IMR-90 (cell line): Measurements from ENCODE around the gene AAK1. TPM values are rescaled to one million over a fixed set of nuclear protein-coding genes. Genes with fewer than 3 reads are reported as not detected.

Experiments used
- ATAC-seq: fragments of 200-7000 bp; cut with Tn5 transposase; 2 replicates; pipeline ENCODE4 v1.9.1; 2020; ENCODE audit warnings: low read depth, mild to moderate bottlenecking, moderate library complexity
- BruUV-seq: library from RNA; stranded (reverse); fragments of 400-500 nt; replicated peaks from 2 replicates; lab custom pipeline; 2021; lab: Mats Ljungman, UMichigan
- CTCF ChIA-PET: fragments of 300-600 bp; formaldehyde crosslinking; extraction: SDS; loops from one replicate; lab custom pipeline; 2021; ENCODE audit warnings: antibody characterized with exemption; lab: Yijun Ruan, JAX
- POLR2A ChIA-PET: fragments of 300-600 bp; sonication (Branson Sonifier 250); formaldehyde crosslinking; loops from one replicate; lab custom pipeline; 2022; ENCODE audit warnings: antibody characterized with exemption; ENCODE audit not compliant: unreplicated experiment; lab: Charles Lee
- DNase-seq: peaks from one replicate; pipeline ENCODE4 v3.0.0; 2013
- H2AFZ ChIP-seq: replicated peaks from 2 replicates; pipeline ENCODE3; 2013; ENCODE audit warnings: low read length, mild to moderate bottlenecking; ENCODE audit not compliant: poor library complexity
- H2AK5ac ChIP-seq: 2 replicates; pipeline ENCODE4 v1.6.1; 2013; ENCODE audit warnings: low read depth, low read length, inconsistent platforms
- H2AK9ac ChIP-seq: replicated peaks from 2 replicates; pipeline ENCODE3; 2013; ENCODE audit warnings: mild to moderate bottlenecking, low read depth, low read length, moderate library complexity; ENCODE audit not compliant: poor library complexity
- H2BK120ac ChIP-seq: 2 replicates; pipeline ENCODE4 v1.6.1; 2013; ENCODE audit warnings: low read depth, low read length, inconsistent platforms
- H2BK15ac ChIP-seq: 3 replicates; pipeline ENCODE4 v1.6.1; 2013; ENCODE audit warnings: low read depth, low read length, inconsistent platforms
- H2BK20ac ChIP-seq: 2 replicates; pipeline ENCODE4 v1.6.1; 2013; ENCODE audit warnings: low read depth, mild to moderate bottlenecking, inconsistent platforms, low read length, moderate library complexity
- H2BK5ac ChIP-seq: 2 replicates; pipeline ENCODE4 v1.6.1; 2013; ENCODE audit warnings: mild to moderate bottlenecking, low read depth, low read length, inconsistent platforms; ENCODE audit not compliant: poor library complexity, severe bottlenecking
- H3K14ac ChIP-seq: replicated peaks from 2 replicates; pipeline ENCODE4 v1.6.1; 2013; ENCODE audit warnings: low read depth, low read length, inconsistent platforms
- H3K18ac ChIP-seq: 2 replicates; pipeline ENCODE4 v1.6.1; 2013; ENCODE audit warnings: low read depth, low read length, control low read depth
- H3K23ac ChIP-seq: 2 replicates; pipeline ENCODE4 v1.6.1; 2013; ENCODE audit warnings: low read depth, low read length, inconsistent platforms
- H3K27ac ChIP-seq: 2 replicates; pipeline ENCODE4 v1.5.1; 2013; ENCODE audit warnings: mild to moderate bottlenecking, control low read depth, low read length; ENCODE audit not compliant: insufficient read depth
- H3K27me3 ChIP-seq: 2 replicates; pipeline ENCODE4 v1.6.1; 2013; ENCODE audit warnings: low read length; ENCODE audit not compliant: control insufficient read depth, insufficient read depth
- H3K36me3 ChIP-seq: 2 replicates; pipeline ENCODE4 v1.6.1; 2013; ENCODE audit warnings: low read length, mixed read lengths; ENCODE audit not compliant: control insufficient read depth, insufficient read depth
- H3K4ac ChIP-seq: 2 replicates; pipeline ENCODE4 v1.6.1; 2013; ENCODE audit warnings: low read depth, low read length, inconsistent platforms
- H3K4me1 ChIP-seq: 2 replicates; pipeline ENCODE4 v1.6.1; 2013; ENCODE audit warnings: low read length, mixed read lengths; ENCODE audit not compliant: control insufficient read depth, insufficient read depth
- H3K4me2 ChIP-seq: 2 replicates; pipeline ENCODE4 v1.6.1; 2013; ENCODE audit warnings: low read depth, mild to moderate bottlenecking, control low read depth, low read length, moderate library complexity
- H3K4me3 ChIP-seq: 2 replicates; pipeline ENCODE4 v1.5.1; 2013; ENCODE audit warnings: low read depth, mild to moderate bottlenecking, control low read depth, low read length, moderate library complexity; ENCODE audit not compliant: insufficient read depth
- H3K56ac ChIP-seq: 2 replicates; pipeline ENCODE4 v1.6.1; 2013; ENCODE audit warnings: low read length, inconsistent platforms; ENCODE audit not compliant: insufficient read depth; ENCODE audit errors: extremely low read depth
- H3K79me1 ChIP-seq, 2 experiments: 2 replicates each; pipeline ENCODE4 v1.6.1; 2013; ENCODE audit warnings: low read length in 2 of 2, inconsistent platforms in 1 of 2, low read depth in 1 of 2
- H3K9ac ChIP-seq: 2 replicates; pipeline ENCODE4 v1.6.1; 2013; ENCODE audit warnings: low read depth, low read length, control low read depth
- H3K9me1 ChIP-seq: 2 replicates; pipeline ENCODE4 v1.6.1; 2013; ENCODE audit warnings: low read length, inconsistent platforms; ENCODE audit not compliant: insufficient read depth
- H3K9me3 ChIP-seq: 2 replicates; pipeline ENCODE4 v1.6.1; 2013; ENCODE audit warnings: low read length; ENCODE audit not compliant: control insufficient read depth, insufficient read depth
- H4K20me1 ChIP-seq: 2 replicates; pipeline ENCODE4 v1.6.1; 2013; ENCODE audit warnings: low read length, inconsistent platforms; ENCODE audit not compliant: insufficient read depth
- H4K5ac ChIP-seq: 2 replicates; pipeline ENCODE4 v1.6.1; 2013; ENCODE audit warnings: mild to moderate bottlenecking, low read depth, low read length, control low read depth
- H4K8ac ChIP-seq, 2 experiments: 2 replicates each; pipeline ENCODE4 v1.6.1; 2013; ENCODE audit warnings: low read depth in 2 of 2, low read length in 2 of 2, control low read depth in 1 of 2, inconsistent platforms in 1 of 2
- H4K91ac ChIP-seq: 2 replicates; pipeline ENCODE4 v1.6.1; 2013; ENCODE audit warnings: low read depth, low read length, inconsistent platforms; ENCODE audit not compliant: insufficient read depth
- RAD21 ChIP-seq: IDR thresholded peaks from 2 replicates; pipeline ENCODE4 v1.6.1; 2012; ENCODE audit warnings: low read length, improper control_type of control experiment
- WGBS, 2 experiments: methylation state at CpG; one replicate each; pipeline versions ENCODE4 v1.1.5 to v1.1.7; 2013; ENCODE audit warnings: missing lambda C conversion rate in 2 of 2; ENCODE audit not compliant: insufficient read length in 1 of 2; ENCODE audit errors: extremely low coverage in 2 of 2; 5-methylcytosine and 5-hydroxymethylcytosine counted together
- dilution Hi-C: fragments of 300-500 bp; cut with HindIII; formaldehyde crosslinking; loops from one replicate; pipeline ENCODE4 v1.14.3; 2018; ENCODE audit warnings: low sequenced_read_pairs; ENCODE audit not compliant: unreplicated experiment
- in situ Hi-C: fragments of 300-500 bp; cut with MboI; formaldehyde crosslinking; loops from 3 replicates; pipeline ENCODE4 v1.14.3; 2019; ENCODE audit warnings: low sequenced_read_pairs, inconsistent platforms, mixed read lengths
- intact Hi-C: fragments of 100-400 bp; cut with micrococcal nuclease; formaldehyde crosslinking; loops from 2 replicates; pipeline ENCODE4 v1.10.0; 2022
- polyA plus RNA-seq, 3 experiments: library from polyadenylated mRNA; depleted of rRNA; stranded (reverse); fragments of >200 nt; gene quantifications; 2 replicates each; pipeline ENCODE4 v1.2.3, GENCODE V29; 2012; ENCODE audit warnings: low replicate concordance in 1 of 3
- total RNA-seq: library from RNA; depleted of rRNA; stranded (reverse); fragments of >200 nt; gene quantifications from 2 replicates; pipeline ENCODE4 v1.2.3, GENCODE V29; 2012

The AAK1 gene
- total and polyA plus RNA-seq, 2 of the 4 experiments (the other 2 are of a cell fraction), result 21.9 to 26.5 TPM

GRCh38 chr2:69525261-69525660 lies 118.3 kb downstream of the AAK1 start:
- no peak for TF ChIP-seq RAD21
- Histone ChIP-seq H3K4me1 (peaks cover 2% of the 10 kb centered on the region; the same call in 1 of the 2 replicates), H2BK5ac (no peak overlapping the region), H4K91ac (no peak overlapping the region), H3K36me3 (peaks cover 44% of the 10 kb centered on the region), H3K14ac (no peak overlapping the region; the same call in 1 of the 2 replicates), H3K27ac (no peak overlapping the region), H4K8ac (no peak overlapping the region), H3K9ac (no peak overlapping the region), H3K4me3 (no peak overlapping the region), H2AK5ac (no peak overlapping the region), H2BK15ac (no peak overlapping the region), H4K5ac (no peak overlapping the region), H3K79me1 (peaks cover 14 to 16% of the 10 kb centered on the region in 2 experiments; a peak in 3 of 4 replicates), H4K20me1 (no peaks in the 10 kb centered on the region), H2AK9ac (no peak overlapping the region), H3K9me3 (no peaks in the 10 kb centered on the region), H2BK120ac (no peak overlapping the region), H2BK20ac (no peak overlapping the region), H3K27me3 (no peaks in the 10 kb centered on the region), H3K4me2 (no peak overlapping the region), H3K18ac (no peak overlapping the region), H3K4ac (no peak overlapping the region), H2AFZ (no peak overlapping the region), H3K56ac (no peak overlapping the region), H3K23ac (no peak overlapping the region), H3K9me1 (peaks cover 8% of the 10 kb centered on the region)
- ATAC-seq, result peak; percentile 75
- ChIA-PET POLR2A (no interaction called here), CTCF (interaction anchor here (0.9 kb wide), 1 partner anchor 9 kb away, joined by 3 read pairs; no protein-coding TSS in a partner anchor)
- DNase-seq, result peak; percentile 71
- in situ Hi-C loops (no loop called here), intact Hi-C loops (no loop called here), dilution Hi-C loops (no loop called here)
- no TSS peak for BruUV-seq
- no CpG with 5 or more reads among the region's 3 CpGs for WGBS, 2 experiments
